ENCODE data around the gene MSLN.

MSLN gene

DNA sequence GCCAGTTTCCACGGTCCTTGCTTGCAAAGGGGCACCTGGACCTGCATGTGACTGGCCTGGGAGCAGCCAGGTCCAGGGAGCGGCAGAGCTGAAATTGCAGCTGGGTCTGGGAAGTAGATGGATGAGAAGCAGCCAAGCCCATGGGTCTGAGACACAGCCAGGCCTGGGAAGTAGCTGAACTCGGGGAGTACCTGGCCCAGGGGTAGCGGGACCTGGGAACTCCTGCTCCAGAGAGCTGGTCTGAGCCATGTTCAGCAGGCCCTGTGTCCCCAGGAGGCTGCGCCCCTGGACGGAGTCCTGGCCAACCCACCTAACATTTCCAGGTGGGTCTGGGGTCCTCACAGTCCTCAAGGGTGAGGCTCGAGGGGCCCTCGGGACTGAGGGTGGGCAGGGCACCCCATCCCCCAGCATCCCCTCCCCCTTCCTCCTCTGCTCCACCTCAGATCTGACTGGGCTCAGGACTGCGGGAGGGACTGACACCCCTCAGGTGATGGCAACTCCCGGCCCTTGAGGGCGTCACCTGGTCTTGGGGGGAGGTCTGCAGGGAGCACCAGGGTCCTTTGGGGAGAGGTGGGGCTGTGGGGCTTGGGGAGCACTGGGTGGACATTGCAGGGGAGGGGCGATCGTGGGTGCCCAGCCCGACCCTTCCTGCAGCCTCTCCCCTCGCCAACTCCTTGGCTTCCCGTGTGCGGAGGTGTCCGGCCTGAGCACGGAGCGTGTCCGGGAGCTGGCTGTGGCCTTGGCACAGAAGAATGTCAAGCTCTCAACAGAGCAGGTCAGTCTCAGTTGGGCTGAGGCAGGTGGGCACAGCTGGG, 3.0 kb downstream of the MSLN start:
- TF ChIP-seq TAF1 (IDR thresholded peaks at IDR 0.05; ENCODE audit: borderline replicate concordance, low read depth, low read length): no peak
- no peak for TF ChIP-seq POLR2AphosphoS5 (IDR thresholded peaks at IDR 0.05; ENCODE audit: low read depth, low read length)
- TF ChIP-seq POLR2A (IDR thresholded peaks at IDR 0.05; ENCODE audit: low read depth, low read length): no peak
- DNase-seq (ENCODE audit: insufficient read length) (no peak), FAIRE-seq (no peak)

DNA sequence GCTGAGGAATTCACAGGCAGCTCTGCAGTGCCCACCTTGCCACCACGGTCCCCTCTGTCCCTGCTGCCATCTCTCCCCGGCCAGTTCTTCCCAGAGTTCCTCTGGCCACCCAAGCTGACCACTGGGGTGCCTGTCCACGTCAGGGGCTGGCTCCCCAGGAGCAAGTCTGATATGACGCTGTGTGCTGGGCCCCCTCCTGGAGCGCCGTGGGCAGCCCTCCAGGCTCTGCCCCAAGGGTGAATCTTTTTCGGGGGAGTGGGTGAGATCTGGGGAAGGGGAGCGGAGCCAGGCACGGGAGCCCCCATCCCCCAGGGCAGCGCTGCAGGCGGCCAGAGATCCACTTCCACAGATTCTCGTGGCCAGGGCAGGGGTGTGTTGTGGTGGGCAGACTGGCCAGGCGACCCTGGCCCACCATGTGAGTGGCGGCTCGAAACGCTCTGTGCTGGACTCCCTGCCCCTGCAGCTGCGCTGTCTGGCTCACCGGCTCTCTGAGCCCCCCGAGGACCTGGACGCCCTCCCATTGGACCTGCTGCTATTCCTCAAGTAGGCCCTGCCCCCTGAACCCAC, 3.7 kb downstream of the MSLN start:
- FAIRE-seq (no peak), DNase-seq (ENCODE audit: insufficient read length) (no peak)
- TF ChIP-seq POLR2AphosphoS5 (IDR thresholded peaks at IDR 0.05; ENCODE audit: low read depth, low read length): no peak

GRCh38 chr16:764848-765487, 4.4 kb downstream of the MSLN start:
- TF ChIP-seq TAF1 (IDR thresholded peaks at IDR 0.05; ENCODE audit: borderline replicate concordance, low read depth, low read length): no peak
- TF ChIP-seq POLR2A (IDR thresholded peaks at IDR 0.05; ENCODE audit: low read depth, low read length): no peak
- no peak for TF ChIP-seq POLR2AphosphoS5 (IDR thresholded peaks at IDR 0.05; ENCODE audit: low read depth, low read length)
- no peak for FAIRE-seq

GRCh38 chr16:765488-765865, 4.9 kb downstream of the MSLN start:
- no peak for FAIRE-seq

More at GRCh38 chr16:764848-765487, 4.4 kb downstream of the MSLN start:
- DNase-seq (ENCODE audit: insufficient read length): no peak

DNA sequence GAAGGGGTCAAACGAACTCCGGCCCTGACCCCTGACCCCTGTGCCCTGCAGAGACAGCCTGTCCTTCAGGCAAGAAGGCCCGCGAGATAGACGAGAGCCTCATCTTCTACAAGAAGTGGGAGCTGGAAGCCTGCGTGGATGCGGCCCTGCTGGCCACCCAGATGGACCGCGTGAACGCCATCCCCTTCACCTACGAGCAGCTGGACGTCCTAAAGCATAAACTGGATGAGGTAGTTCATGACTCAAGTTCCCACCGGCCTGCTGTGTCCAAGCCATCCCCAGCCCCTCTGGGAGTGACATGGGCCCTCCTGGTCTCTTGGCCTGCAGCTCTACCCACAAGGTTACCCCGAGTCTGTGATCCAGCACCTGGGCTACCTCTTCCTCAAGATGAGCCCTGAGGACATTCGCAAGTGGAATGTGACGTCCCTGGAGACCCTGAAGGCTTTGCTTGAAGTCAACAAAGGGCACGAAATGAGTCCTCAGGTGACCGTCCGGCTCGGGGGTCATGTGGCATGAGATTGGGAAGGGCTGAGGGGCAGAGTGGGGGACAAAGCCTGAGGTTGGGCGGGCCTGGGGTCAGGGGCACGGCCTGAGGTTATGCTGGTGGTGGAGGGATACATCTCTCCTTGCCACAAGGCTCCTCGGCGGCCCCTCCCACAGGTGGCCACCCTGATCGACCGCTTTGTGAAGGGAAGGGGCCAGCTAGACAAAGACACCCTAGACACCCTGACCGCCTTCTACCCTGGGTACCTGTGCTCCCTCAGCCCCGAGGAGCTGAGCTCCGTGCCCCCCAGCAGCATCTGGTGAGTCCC, 5.7 kb downstream of the MSLN start:
- FAIRE-seq (no peak), DNase-seq (ENCODE audit: insufficient read length) (no peak)
- no peak for TF ChIP-seq TAF1 (IDR thresholded peaks at IDR 0.05; ENCODE audit: borderline replicate concordance, low read depth, low read length)
- TF ChIP-seq POLR2AphosphoS5 (IDR thresholded peaks at IDR 0.05; ENCODE audit: low read depth, low read length): no peak
- TF ChIP-seq POLR2A (IDR thresholded peaks at IDR 0.05; ENCODE audit: low read depth, low read length): no peak

More at GRCh38 chr16:765488-765865, 4.9 kb downstream of the MSLN start:
- TF ChIP-seq TAF1 (IDR thresholded peaks at IDR 0.05; ENCODE audit: borderline replicate concordance, low read depth, low read length) (no peak), POLR2AphosphoS5 (IDR thresholded peaks at IDR 0.05; ENCODE audit: low read depth, low read length) (no peak), POLR2A (IDR thresholded peaks at IDR 0.05; ENCODE audit: low read depth, low read length) (no peak)
- no peak for DNase-seq (ENCODE audit: insufficient read length)

DNA sequence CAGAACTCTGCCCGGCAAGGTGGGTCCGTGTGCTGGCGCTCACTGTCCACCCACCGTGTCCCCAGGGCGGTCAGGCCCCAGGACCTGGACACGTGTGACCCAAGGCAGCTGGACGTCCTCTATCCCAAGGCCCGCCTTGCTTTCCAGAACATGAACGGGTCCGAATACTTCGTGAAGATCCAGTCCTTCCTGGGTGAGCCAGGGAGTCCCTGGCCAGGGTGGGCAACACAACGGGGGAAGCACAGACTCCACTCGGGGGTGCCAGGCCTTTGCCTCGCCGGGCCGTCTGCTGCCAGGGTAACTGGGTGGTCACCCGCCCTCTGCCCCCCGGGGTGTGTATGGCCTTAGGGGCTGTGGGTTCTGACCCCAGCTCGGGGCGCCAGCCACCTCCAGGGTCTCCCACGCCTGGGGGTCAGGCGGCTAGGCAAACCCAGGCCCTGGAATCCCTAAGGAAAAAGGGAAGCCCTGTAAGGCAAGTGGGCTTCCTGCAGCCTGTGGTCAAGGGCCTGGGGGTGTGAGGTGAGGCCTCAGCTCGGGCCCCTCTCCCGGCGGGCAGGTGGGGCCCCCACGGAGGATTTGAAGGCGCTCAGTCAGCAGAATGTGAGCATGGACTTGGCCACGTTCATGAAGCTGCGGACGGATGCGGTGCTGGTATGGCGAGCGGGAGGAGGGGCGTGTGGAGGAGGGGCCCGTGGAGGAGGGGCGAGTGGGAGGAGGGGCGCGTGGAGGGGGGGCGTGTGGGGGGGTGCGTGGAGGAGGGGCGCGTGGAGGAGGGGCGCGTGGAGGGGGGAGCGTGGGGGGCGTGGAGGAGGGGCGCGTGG, 6.5 kb downstream of the MSLN start:
- no peak for TF ChIP-seq POLR2A (IDR thresholded peaks at IDR 0.05; ENCODE audit: low read depth, low read length)

GRCh38 chr16:767743-768235, 7.3 kb downstream of the MSLN start:
- FAIRE-seq (no peak), DNase-seq (ENCODE audit: insufficient read length) (no peak)
- TF ChIP-seq TAF1 (IDR thresholded peaks at IDR 0.05; ENCODE audit: borderline replicate concordance, low read depth, low read length) (no peak), POLR2A (IDR thresholded peaks at IDR 0.05; ENCODE audit: low read depth, low read length) (no peak), POLR2AphosphoS5 (IDR thresholded peaks at IDR 0.05; ENCODE audit: low read depth, low read length) (no peak)

More for the DNA sequence above, 6.5 kb downstream of the MSLN start:
- DNase-seq (ENCODE audit: insufficient read length) (no peak), FAIRE-seq (no peak)

DNA sequence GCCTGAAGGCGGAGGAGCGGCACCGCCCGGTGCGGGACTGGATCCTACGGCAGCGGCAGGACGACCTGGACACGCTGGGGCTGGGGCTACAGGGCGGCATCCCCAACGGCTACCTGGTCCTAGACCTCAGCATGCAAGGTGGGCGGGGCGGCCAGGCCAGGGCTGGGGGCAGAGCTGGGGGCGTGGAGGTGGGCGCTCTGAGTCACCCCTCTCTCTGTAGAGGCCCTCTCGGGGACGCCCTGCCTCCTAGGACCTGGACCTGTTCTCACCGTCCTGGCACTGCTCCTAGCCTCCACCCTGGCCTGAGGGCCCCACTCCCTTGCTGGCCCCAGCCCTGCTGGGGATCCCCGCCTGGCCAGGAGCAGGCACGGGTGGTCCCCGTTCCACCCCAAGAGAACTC, 7.9 kb downstream of the MSLN start:
- FAIRE-seq: no peak
- TF ChIP-seq POLR2A (IDR thresholded peaks at IDR 0.05; ENCODE audit: low read depth, low read length) (no peak), TAF1 (IDR thresholded peaks at IDR 0.05; ENCODE audit: borderline replicate concordance, low read depth, low read length) (no peak), POLR2AphosphoS5 (IDR thresholded peaks at IDR 0.05; ENCODE audit: low read depth, low read length) (no peak)
- no peak for DNase-seq (ENCODE audit: insufficient read length)

GRCh38 chr16:769184-769784, 8.8 kb downstream of the MSLN start:
- no peak for FAIRE-seq
- TF ChIP-seq POLR2AphosphoS5 (IDR thresholded peaks at IDR 0.05; ENCODE audit: low read depth, low read length) (no peak), TAF1 (IDR thresholded peaks at IDR 0.05; ENCODE audit: borderline replicate concordance, low read depth, low read length) (no peak), POLR2A (IDR thresholded peaks at IDR 0.05; ENCODE audit: low read depth, low read length) (no peak)
- DNase-seq (ENCODE audit: insufficient read length): no peak

DNA sequence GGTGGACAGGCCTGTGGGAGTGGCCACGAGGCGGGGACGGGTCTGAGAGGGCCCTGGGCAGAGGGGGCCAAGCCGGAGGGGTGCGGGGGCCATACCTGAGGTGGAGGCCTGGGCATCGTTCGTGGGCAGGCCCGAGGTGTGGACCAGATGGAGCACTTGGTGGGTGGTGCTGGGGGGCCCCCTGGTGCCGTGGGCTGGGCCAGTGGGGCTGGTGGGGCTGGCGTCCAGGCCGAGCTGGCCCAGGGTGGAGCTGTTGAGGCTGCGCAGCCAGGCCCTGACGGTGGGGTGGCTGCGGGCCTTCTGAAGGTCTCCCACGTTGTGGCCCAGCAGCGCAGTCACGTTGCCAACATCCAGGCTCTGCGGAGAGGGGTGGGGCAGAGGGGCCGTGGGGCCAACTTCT, 9.4 kb downstream of the MSLN start:
- no peak for FAIRE-seq
- TF ChIP-seq TAF1 (IDR thresholded peaks at IDR 0.05; ENCODE audit: borderline replicate concordance, low read depth, low read length) (no peak), POLR2AphosphoS5 (IDR thresholded peaks at IDR 0.05; ENCODE audit: low read depth, low read length) (no peak), POLR2A (IDR thresholded peaks at IDR 0.05; ENCODE audit: low read depth, low read length) (no peak)

More for the DNA sequence above, 9.4 kb downstream of the MSLN start:
- no peak for DNase-seq (ENCODE audit: insufficient read length)

All from GM12892 (cell line).